GM12878 (cell line): ENCODE data around the gene CNTNAP5. TPM values are rescaled to one million over a fixed set of nuclear protein-coding genes. Genes with fewer than 3 reads are reported as not detected.

Experiments used
- ATAC-seq: fragments of 200-7000 bp; cut with Tn5 transposase; 3 replicates; pipeline ENCODE4 v1.9.1; 2020; ENCODE audit warnings: mild to moderate bottlenecking, moderate library complexity
- BruUV-seq: library from RNA; stranded (reverse); fragments of 400-500 nt; replicated peaks from 2 replicates; lab custom pipeline; 2021; lab: Mats Ljungman, UMichigan
- CTCF ChIA-PET: fragments of 300-600 bp; sonication (Branson Sonifier 250); formaldehyde crosslinking; extraction: SDS; loops from one replicate; lab custom pipeline; 2021; ENCODE audit warnings: inconsistent platforms; lab: Yijun Ruan, JAX
- POLR2A ChIA-PET: fragments of 350-600 bp; formaldehyde crosslinking; extraction: SDS; loops from one replicate; lab custom pipeline; 2021; ENCODE audit warnings: inconsistent platforms; lab: Charles Lee
- RAD21 ChIA-PET: fragments of 300-600 bp; sonication (Branson Sonifier 250); formaldehyde crosslinking; loops from one replicate; lab custom pipeline; 2023; ENCODE audit warnings: antibody characterized with exemption; ENCODE audit not compliant: unreplicated experiment; lab: Charles Lee
- SMC1A ChIA-PET: fragments of 300-600 bp; sonication (Branson Sonifier 250); formaldehyde crosslinking; loops from one replicate; lab custom pipeline; 2023; ENCODE audit not compliant: unreplicated experiment, uncharacterized antibody; lab: Charles Lee
- DNase-seq: peaks from one replicate; pipeline ENCODE4 v3.0.0-alpha.2; 2011; ENCODE audit warnings: low read depth, low spot score
- FAIRE-seq: peaks from 3 replicates; lab custom pipeline; 2011; peaks lifted over from hg19 to GRCh38; lab: Jason Lieb, UNC
- H2AFZ ChIP-seq: 2 replicates; pipeline ENCODE4 v1.6.0; 2011; ENCODE audit warnings: low read depth, low read length, control low read depth; ENCODE audit not compliant: control insufficient read depth
- H3K27ac ChIP-seq: 2 replicates; pipeline ENCODE4 v1.5.1; 2011; ENCODE audit warnings: control low read depth; ENCODE audit not compliant: control insufficient read depth, insufficient read depth
- H3K27me3 ChIP-seq, 2 experiments: replicated peaks in 1 of 2; 2 replicates each; pipeline versions ENCODE4 v1.6.0 to v1.6.1; 2011; ENCODE audit warnings: low read length in 1 of 2; ENCODE audit not compliant: control insufficient read depth in 2 of 2, insufficient read depth in 2 of 2
- H3K36me3 ChIP-seq, 2 experiments: 2 replicates each; pipeline ENCODE4 v1.5.1; 2011; ENCODE audit warnings: low read length in 1 of 2; ENCODE audit not compliant: control insufficient read depth in 2 of 2, insufficient read depth in 2 of 2
- H3K4me1 ChIP-seq: 2 replicates; pipeline ENCODE4 v1.6.1; 2011; ENCODE audit warnings: mild to moderate bottlenecking, low read length, moderate library complexity, mixed read lengths; ENCODE audit not compliant: control insufficient read depth, insufficient read depth
- H3K4me2 ChIP-seq: 2 replicates; pipeline ENCODE4 v1.6.0; 2011; ENCODE audit warnings: control low read depth; ENCODE audit not compliant: control insufficient read depth, insufficient read depth
- H3K4me3 ChIP-seq: fragments of 200-600 bp; sonication (generic); 2 replicates; pipeline ENCODE4 v1.5.1; 2016
- H3K79me2 ChIP-seq: 2 replicates; pipeline ENCODE4 v1.6.0; 2011; ENCODE audit warnings: low read length; ENCODE audit not compliant: control insufficient read depth, insufficient read depth
- H3K9ac ChIP-seq: 2 replicates; pipeline ENCODE4 v1.8.0; 2011; ENCODE audit warnings: low read length, control low read depth, mixed read lengths; ENCODE audit not compliant: control insufficient read depth, insufficient read depth
- H3K9me3 ChIP-seq: replicated peaks from 3 replicates; pipeline ENCODE4 v1.5.1; 2011; ENCODE audit warnings: mild to moderate bottlenecking, low read length; ENCODE audit not compliant: control insufficient read depth, insufficient read depth
- H4K20me1 ChIP-seq: 2 replicates; pipeline ENCODE4 v1.6.0; 2011; ENCODE audit not compliant: control insufficient read depth, insufficient read depth
- FOS ChIP-seq: IDR thresholded peaks from 3 replicates; pipeline ENCODE4 v1.6.1; 2011; ENCODE audit warnings: borderline replicate concordance; ENCODE audit not compliant: insufficient read length; ENCODE audit errors: extremely low read depth
- HCFC1 ChIP-seq: fragments of 150-350 bp; IDR thresholded peaks from 2 replicates; pipeline ENCODE4 v1.6.1; 2014; ENCODE audit warnings: low read length
- SMARCA5 ChIP-seq: fragments of 450-650 bp; IDR thresholded peaks from 2 replicates; pipeline ENCODE4 v1.6.1; 2017; ENCODE audit warnings: mild to moderate bottlenecking
- SP1 ChIP-seq: IDR thresholded peaks from one replicate; pipeline ENCODE4 v1.6.1; 2011; ENCODE audit warnings: low read depth, low read length
- WGBS: methylation state at CpG from one replicate; pipeline ENCODE4 v1.1.6; 2016; ENCODE audit warnings: low lambda C conversion rate; ENCODE audit not compliant: insufficient replicate concordance, insufficient coverage; ENCODE audit errors: missing lambda C conversion rate; 5-methylcytosine and 5-hydroxymethylcytosine counted together
- in situ Hi-C: fragments of 300-500 bp; cut with MboI; formaldehyde crosslinking; loops from 9 replicates; pipeline ENCODE4 v1.14.3; 2018; ENCODE audit warnings: mixed read lengths
- intact Hi-C: fragments of 100-400 bp; cut with micrococcal nuclease; formaldehyde crosslinking; loops from one replicate; pipeline ENCODE4 v1.14.2; 2022; ENCODE audit not compliant: unreplicated experiment
- polyA plus RNA-seq, 11 experiments: library from polyadenylated mRNA; depleted of rRNA in 4 of 11; unstranded in 6 of 11; stranded (reverse) in 5 of 11; fragments of >200 nt; fragmentation: Nextera tagmentation in 4 of 11; fragmentation: Illumina TruSeq in 1 of 11; extraction: Ambion mirVana in 4 of 11; extraction: Trizol in 1 of 11; gene quantifications; 1 replicate in 1 of 11; 2 replicates in 10 of 11; pipeline versions ENCODE4 v1.2.1 to v1.2.3, GENCODE V29; 2011 to 2016; ENCODE audit warnings: inconsistent platforms in 2 of 11, missing spikeins in 2 of 11, low read depth in 1 of 11
- total RNA-seq, 4 experiments: library from RNA; depleted of rRNA in 3 of 4; stranded (reverse); fragments of >200 nt in 3 of 4; fragmentation: Illumina TruSeq in 1 of 4; extraction: Trizol in 1 of 4; gene quantifications; 2 replicates each; pipeline versions ENCODE4 v1.2.1 to v1.2.3, GENCODE V29; 2013 to 2021
- TF ChIP-seq, protein P1 (sequence below): fragments of 450-650 bp; IDR thresholded peaks from 2 replicates; pipeline ENCODE4 v1.6.1; 2016; ENCODE audit warnings: mild to moderate bottlenecking, moderate library complexity, borderline replicate concordance

The CNTNAP5 gene
- total and polyA plus RNA-seq, 10 of the 15 experiments (the other 5 are each of a cell fraction or from before 2014, with no cell fraction given), result not detected

DNA sequence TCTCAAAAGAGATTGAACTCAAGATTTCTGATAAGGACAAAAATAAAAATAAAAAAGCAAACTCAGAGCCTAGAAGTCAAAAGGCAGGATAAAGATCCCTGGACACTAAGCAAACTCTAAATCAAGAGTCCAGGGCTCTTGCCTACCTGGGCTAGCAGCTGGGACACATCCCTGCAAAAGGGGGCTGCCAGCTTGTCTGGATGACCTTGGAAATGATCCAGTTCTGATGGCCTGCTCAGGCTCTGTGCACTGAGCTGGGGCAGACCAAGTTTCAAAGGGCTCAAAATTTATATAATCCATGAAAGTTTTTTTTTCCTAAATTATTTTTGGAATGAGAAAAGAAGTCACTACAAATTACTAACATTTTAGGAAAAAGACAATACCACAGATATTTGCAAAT is 557.3 kb downstream of the CNTNAP5 start (continued):
- TF ChIP-seq, protein P1, sequence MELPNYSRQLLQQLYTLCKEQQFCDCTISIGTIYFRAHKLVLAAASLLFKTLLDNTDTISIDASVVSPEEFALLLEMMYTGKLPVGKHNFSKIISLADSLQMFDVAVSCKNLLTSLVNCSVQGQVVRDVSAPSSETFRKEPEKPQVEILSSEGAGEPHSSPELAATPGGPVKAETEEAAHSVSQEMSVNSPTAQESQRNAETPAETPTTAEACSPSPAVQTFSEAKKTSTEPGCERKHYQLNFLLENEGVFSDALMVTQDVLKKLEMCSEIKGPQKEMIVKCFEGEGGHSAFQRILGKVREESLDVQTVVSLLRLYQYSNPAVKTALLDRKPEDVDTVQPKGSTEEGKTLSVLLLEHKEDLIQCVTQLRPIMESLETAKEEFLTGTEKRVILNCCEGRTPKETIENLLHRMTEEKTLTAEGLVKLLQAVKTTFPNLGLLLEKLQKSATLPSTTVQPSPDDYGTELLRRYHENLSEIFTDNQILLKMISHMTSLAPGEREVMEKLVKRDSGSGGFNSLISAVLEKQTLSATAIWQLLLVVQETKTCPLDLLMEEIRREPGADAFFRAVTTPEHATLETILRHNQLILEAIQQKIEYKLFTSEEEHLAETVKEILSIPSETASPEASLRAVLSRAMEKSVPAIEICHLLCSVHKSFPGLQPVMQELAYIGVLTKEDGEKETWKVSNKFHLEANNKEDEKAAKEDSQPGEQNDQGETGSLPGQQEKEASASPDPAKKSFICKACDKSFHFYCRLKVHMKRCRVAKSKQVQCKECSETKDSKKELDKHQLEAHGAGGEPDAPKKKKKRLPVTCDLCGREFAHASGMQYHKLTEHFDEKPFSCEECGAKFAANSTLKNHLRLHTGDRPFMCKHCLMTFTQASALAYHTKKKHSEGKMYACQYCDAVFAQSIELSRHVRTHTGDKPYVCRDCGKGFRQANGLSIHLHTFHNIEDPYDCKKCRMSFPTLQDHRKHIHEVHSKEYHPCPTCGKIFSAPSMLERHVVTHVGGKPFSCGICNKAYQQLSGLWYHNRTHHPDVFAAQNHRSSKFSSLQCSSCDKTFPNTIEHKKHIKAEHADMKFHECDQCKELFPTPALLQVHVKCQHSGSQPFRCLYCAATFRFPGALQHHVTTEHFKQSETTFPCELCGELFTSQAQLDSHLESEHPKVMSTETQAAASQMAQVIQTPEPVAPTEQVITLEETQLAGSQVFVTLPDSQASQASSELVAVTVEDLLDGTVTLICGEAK, result no peak

DNA sequence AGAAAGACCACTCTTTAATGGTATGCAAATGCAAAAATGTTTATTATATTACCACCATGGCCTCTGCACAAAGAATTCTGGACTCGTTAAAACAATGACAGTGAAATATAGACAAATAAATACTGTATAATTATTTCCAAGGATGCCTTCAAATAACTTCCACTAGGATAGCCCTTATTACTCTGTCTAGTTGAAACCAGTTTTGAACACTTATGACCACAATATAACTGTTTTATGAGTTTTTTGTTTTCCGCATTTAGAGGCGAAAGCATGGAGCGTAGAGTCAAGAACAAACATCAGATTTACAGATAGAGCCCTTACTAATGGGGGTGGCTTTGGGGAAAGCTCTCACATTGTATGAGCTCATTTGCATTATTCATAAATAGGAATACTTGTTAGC is 559.5 kb downstream of the CNTNAP5 start:
- SMC1A ChIA-PET, result no interaction called here
- in situ Hi-C loops, result no loop called here

More for the DNA sequence above, 559.5 kb downstream of the CNTNAP5 start:
- no TSS peak for BruUV-seq
- RAD21 ChIA-PET, result no interaction called here
- FAIRE-seq (no peak), DNase-seq (no peak), ATAC-seq (no peak)
- H3K79me2 ChIP-seq, result no peaks in the 10 kb centered on the region
- TF ChIP-seq HCFC1, result no peak
- no peak for TF ChIP-seq SMARCA5
- TF ChIP-seq, protein P1, result no peak
- no peak for TF ChIP-seq FOS
- TF ChIP-seq SP1, result no peak
- H3K4me1 ChIP-seq, result no peaks in the 10 kb centered on the region
- H3K4me3 ChIP-seq, result no peak overlapping the region
- intact Hi-C loops, result no loop called here
- H3K9ac ChIP-seq, result no peak overlapping the region
- POLR2A ChIA-PET, result no interaction called here
- H4K20me1 ChIP-seq, result no peaks in the 10 kb centered on the region
- CTCF ChIA-PET, result no interaction called here
- H2AFZ ChIP-seq, result no peak overlapping the region
- no peaks in the 10 kb centered on the region for H3K27me3 ChIP-seq
- no peaks in the 10 kb centered on the region for H3K9me3 ChIP-seq
- no peak overlapping the region for H3K4me2 ChIP-seq
- no peaks in the 10 kb centered on the region for H3K36me3 ChIP-seq
- H3K27ac ChIP-seq, result no peak overlapping the region
- 78% methylated on average over 4 of the region's 4 CpGs for WGBS
